Mesenchymal stem cell (in vitro differentiated cells and primary cell): ENCODE results near the gene PNPLA1.

Experiments
- DNase-seq: peaks from one replicate; pipeline ENCODE4 v3.0.0-alpha.2; 2013
- H2AFZ ChIP-seq: one replicate; pipeline ENCODE4 v1.6.1; 2013; ENCODE audit warnings: low read depth, mild to moderate bottlenecking, control low read depth, inconsistent platforms, low read length, moderate library complexity
- H2AK5ac ChIP-seq: 2 replicates; pipeline ENCODE4 v1.6.1; 2013; ENCODE audit warnings: low read length, moderate library complexity, mild to moderate bottlenecking, inconsistent platforms; ENCODE audit not compliant: severe bottlenecking
- H2BK120ac ChIP-seq: one replicate; pipeline ENCODE4 v1.6.1; 2013; ENCODE audit warnings: low read depth, mild to moderate bottlenecking, inconsistent platforms, low read length, moderate library complexity
- H2BK12ac ChIP-seq, 2 experiments: one replicate each; pipeline ENCODE4 v1.6.1; 2013; ENCODE audit warnings: inconsistent platforms in 2 of 2, low read length in 2 of 2, mild to moderate bottlenecking in 2 of 2, moderate library complexity in 2 of 2, control low read depth in 1 of 2
- H2BK15ac ChIP-seq: one replicate; pipeline ENCODE4 v1.6.1; 2013; ENCODE audit warnings: mild to moderate bottlenecking, low read depth, inconsistent platforms; ENCODE audit not compliant: poor library complexity, severe bottlenecking
- H2BK5ac ChIP-seq: 2 replicates; pipeline ENCODE4 v1.6.1; 2013; ENCODE audit warnings: low read depth, mild to moderate bottlenecking, low read length, control low read depth, inconsistent platforms; ENCODE audit not compliant: poor library complexity, severe bottlenecking
- H3K14ac ChIP-seq, 2 experiments: one replicate each; pipeline ENCODE4 v1.6.1; 2013; ENCODE audit warnings: inconsistent platforms in 2 of 2, low read length in 2 of 2, control low read depth in 1 of 2, mild to moderate bottlenecking in 1 of 2, moderate library complexity in 1 of 2
- H3K18ac ChIP-seq, 2 experiments: one replicate each; pipeline ENCODE4 v1.6.1; 2013; ENCODE audit warnings: inconsistent platforms in 2 of 2, low read length in 2 of 2, control low read depth in 1 of 2, low read depth in 1 of 2, mild to moderate bottlenecking in 1 of 2
- H3K23ac ChIP-seq, 2 experiments: one replicate each; pipeline ENCODE4 v1.6.1; 2013; ENCODE audit warnings: inconsistent platforms in 2 of 2, low read length in 2 of 2, mild to moderate bottlenecking in 2 of 2, moderate library complexity in 2 of 2, control low read depth in 1 of 2
- H3K27ac ChIP-seq: 2 replicates; pipeline ENCODE4 v1.5.1; 2013; ENCODE audit warnings: mild to moderate bottlenecking, moderate library complexity, low read length, control low read depth, inconsistent platforms; ENCODE audit not compliant: poor library complexity, severe bottlenecking
- H3K27me3 ChIP-seq, 2 experiments: 2 replicates each; pipeline versions ENCODE4 v1.6.1 to v1.7.0; 2013; ENCODE audit warnings: low read length in 2 of 2, mild to moderate bottlenecking in 2 of 2, moderate library complexity in 2 of 2, control low read depth in 1 of 2, inconsistent platforms in 1 of 2; ENCODE audit not compliant: control insufficient read depth in 1 of 2, insufficient read depth in 1 of 2
- H3K36me3 ChIP-seq, 2 experiments: 2 replicates each; pipeline versions ENCODE4 v1.6.1 to v1.7.0; 2013; ENCODE audit warnings: low read length in 2 of 2, control low read depth in 1 of 2, inconsistent platforms in 1 of 2, low read depth in 1 of 2, mild to moderate bottlenecking in 1 of 2; ENCODE audit not compliant: insufficient read depth in 2 of 2, control insufficient read depth in 1 of 2
- H3K4ac ChIP-seq, 2 experiments: one replicate each; pipeline ENCODE4 v1.6.1; 2013; ENCODE audit warnings: inconsistent platforms in 2 of 2, low read length in 2 of 2, mild to moderate bottlenecking in 2 of 2, moderate library complexity in 2 of 2, control low read depth in 1 of 2, low read depth in 1 of 2
- H3K4me1 ChIP-seq: 2 replicates; pipeline ENCODE4 v1.6.1; 2013; ENCODE audit warnings: low read depth, low read length, control low read depth; ENCODE audit not compliant: control insufficient read depth, insufficient read depth
- H3K4me2 ChIP-seq: 2 replicates; pipeline ENCODE4 v1.6.1; 2013; ENCODE audit warnings: low read length, mild to moderate bottlenecking, inconsistent platforms; ENCODE audit not compliant: poor library complexity, severe bottlenecking
- H3K4me3 ChIP-seq, 2 experiments: 2 replicates each; pipeline versions ENCODE4 v1.5.1 to v1.7.0; 2013; ENCODE audit warnings: low read length in 2 of 2, mild to moderate bottlenecking in 2 of 2, control low read depth in 1 of 2, low read depth in 1 of 2; ENCODE audit not compliant: insufficient read depth in 1 of 2
- H3K79me1 ChIP-seq: replicated peaks from 2 replicates; pipeline ENCODE4 v1.6.1; 2013; ENCODE audit warnings: mild to moderate bottlenecking, control low read depth, low read length, inconsistent platforms; ENCODE audit not compliant: poor library complexity, severe bottlenecking
- H3K9ac ChIP-seq: 2 replicates; pipeline ENCODE4 v1.7.0; 2013; ENCODE audit warnings: mild to moderate bottlenecking, low read length, moderate library complexity
- H3K9me3 ChIP-seq: 2 replicates; pipeline ENCODE4 v1.7.0; 2013; ENCODE audit warnings: mild to moderate bottlenecking, low read length; ENCODE audit not compliant: control insufficient read depth
- H4K8ac ChIP-seq: one replicate; pipeline ENCODE4 v1.6.1; 2013; ENCODE audit warnings: inconsistent platforms, mild to moderate bottlenecking, low read length, moderate library complexity
- H4K91ac ChIP-seq: one replicate; pipeline ENCODE4 v1.6.1; 2013; ENCODE audit warnings: mild to moderate bottlenecking, low read length, inconsistent platforms
- WGBS: methylation state at CpG from one replicate; pipeline ENCODE4 v1.1.7; 2013; ENCODE audit warnings: mixed read lengths; 5-methylcytosine and 5-hydroxymethylcytosine counted together

PNPLA1 gene

DNA sequence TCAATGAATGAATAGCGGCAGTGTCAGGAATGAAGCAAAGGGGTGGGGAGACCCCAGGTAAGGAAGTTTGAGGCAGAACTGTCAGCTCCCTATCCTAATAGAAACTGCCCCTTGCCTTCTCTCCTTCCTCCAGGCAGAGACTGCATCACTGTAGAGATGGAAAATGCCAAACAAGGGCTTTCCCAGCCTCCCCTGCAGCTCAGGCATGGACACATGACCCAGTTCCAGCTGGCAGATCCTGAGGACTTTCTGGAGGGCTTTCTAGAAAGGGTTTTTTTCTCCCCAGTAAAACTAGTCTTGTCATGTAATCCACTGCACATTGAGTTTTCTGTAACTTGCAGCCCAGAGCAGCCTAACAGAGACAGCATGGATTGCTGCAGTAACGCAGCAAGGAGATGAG lies 17.9 kb upstream of the PNPLA1 start:
- no peak overlapping the region for H3K23ac ChIP-seq
- no peak overlapping the region for H3K4me3 ChIP-seq
- H2BK120ac ChIP-seq = no peak overlapping the region
- H3K14ac ChIP-seq = no peak overlapping the region
- no peak overlapping the region for H2AFZ ChIP-seq
- H3K4ac ChIP-seq = no peak overlapping the region
- no peak overlapping the region for H4K91ac ChIP-seq
- no peak overlapping the region for H4K8ac ChIP-seq
- H3K9ac ChIP-seq = no peak overlapping the region
- H3K9me3 ChIP-seq = no peaks in the 10 kb centered on the region
- no peak overlapping the region for H3K4me2 ChIP-seq
- H3K18ac ChIP-seq = no peak overlapping the region
- H3K79me1 ChIP-seq = no peaks in the 10 kb centered on the region
- H2BK5ac ChIP-seq = no peak overlapping the region
- no peak overlapping the region for H3K27ac ChIP-seq
- 93% methylated on average over 2 of the region's 2 CpGs for WGBS
- no peak overlapping the region for H2AK5ac ChIP-seq
- H2BK15ac ChIP-seq = no peak overlapping the region
- H2BK12ac ChIP-seq = no peak overlapping the region
- DNase-seq = no peak
- peaks cover 5% of the 10 kb centered on the region for H3K4me1 ChIP-seq
- H3K36me3 ChIP-seq = no peaks in the 10 kb centered on the region
- H3K27me3 ChIP-seq = peaks cover 0 to 4% of the 10 kb centered on the region in 2 experiments

DNA sequence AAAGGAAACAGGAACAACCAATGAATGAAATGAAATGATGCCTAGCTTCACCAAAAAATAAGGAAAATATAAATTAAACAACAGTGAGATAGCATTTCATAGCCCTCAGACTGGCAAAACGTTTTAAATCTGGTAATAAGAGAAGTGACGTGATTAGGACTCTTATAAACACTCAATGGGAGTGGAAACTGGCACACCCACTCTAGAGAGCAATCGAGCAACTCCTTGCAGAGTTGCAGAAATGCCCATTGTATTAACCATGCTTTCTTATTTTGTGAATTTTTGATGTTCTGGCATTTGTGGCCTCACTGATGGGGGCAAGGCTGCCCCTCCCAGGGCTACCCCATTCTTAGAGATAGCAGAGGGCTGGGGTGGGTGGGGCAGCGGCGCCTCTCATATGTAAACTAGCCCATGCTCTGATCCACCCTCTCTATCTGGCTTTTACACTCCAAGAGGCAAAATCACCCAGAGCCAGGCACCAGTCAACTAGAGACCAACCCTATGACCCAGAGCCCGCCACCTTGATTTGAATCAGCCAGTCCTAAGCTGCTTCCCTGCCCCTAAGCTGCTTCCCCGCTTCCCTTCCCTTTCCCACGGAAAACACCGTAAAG lies 6.4 kb upstream of the PNPLA1 start:
- no peak for DNase-seq
- no peak overlapping the region for H2BK12ac ChIP-seq
- H3K18ac ChIP-seq = no peak overlapping the region
- H3K27ac ChIP-seq = no peak overlapping the region
- H3K4me2 ChIP-seq = no peak overlapping the region
- no peaks in the 10 kb centered on the region for H3K36me3 ChIP-seq
- H4K8ac ChIP-seq = no peak overlapping the region
- no peak overlapping the region for H3K4ac ChIP-seq
- no peak overlapping the region for H2BK120ac ChIP-seq
- no peak overlapping the region for H3K4me3 ChIP-seq
- H2BK5ac ChIP-seq = no peak overlapping the region
- H3K14ac ChIP-seq = no peak overlapping the region
- no peaks in the 10 kb centered on the region for H3K79me1 ChIP-seq
- peaks cover 10 to 30% of the 10 kb centered on the region in 2 experiments for H3K27me3 ChIP-seq
- H2AK5ac ChIP-seq = no peak overlapping the region
- H3K9ac ChIP-seq = no peak overlapping the region
- peaks cover 1% of the 10 kb centered on the region for H3K4me1 ChIP-seq
- no peak overlapping the region for H2AFZ ChIP-seq
- no peak overlapping the region for H3K23ac ChIP-seq
- peaks cover 11% of the 10 kb centered on the region for H3K9me3 ChIP-seq
- H4K91ac ChIP-seq = no peak overlapping the region
- 72% methylated on average over 9 of the region's 9 CpGs for WGBS
- no peak overlapping the region for H2BK15ac ChIP-seq

DNA sequence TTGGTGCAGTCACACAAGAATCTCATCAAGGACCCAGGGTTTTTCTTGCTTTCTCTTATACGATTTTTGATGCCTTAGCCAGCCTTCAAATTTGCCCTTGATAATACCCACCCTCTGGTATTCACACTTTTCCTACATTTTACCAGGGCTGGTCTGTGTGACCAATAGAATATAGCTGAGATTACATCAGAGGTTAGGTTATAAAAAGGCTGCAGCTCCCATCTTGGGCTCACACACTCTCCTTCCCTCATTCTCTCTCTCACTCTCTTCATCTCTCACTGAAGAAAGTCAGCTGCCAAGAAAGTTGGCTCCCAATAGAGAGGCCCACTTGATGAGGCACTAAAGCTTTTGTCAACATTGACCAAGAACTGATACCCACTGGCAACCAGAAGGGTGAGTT lies 4.1 kb upstream of the PNPLA1 start:
- Histone ChIP-seq H3K4me1 (peaks cover 1% of the 10 kb centered on the region), H2BK15ac (no peak overlapping the region), H4K8ac (no peak overlapping the region), H3K79me1 (no peaks in the 10 kb centered on the region), H2BK5ac (no peak overlapping the region), H3K4me2 (no peak overlapping the region), H4K91ac (no peak overlapping the region), H3K23ac (no peak overlapping the region), H3K18ac (no peak overlapping the region), H2BK12ac (no peak overlapping the region), H3K4ac (no peak overlapping the region), H3K14ac (no peak overlapping the region), H3K4me3 (no peak overlapping the region), H3K36me3 (no peaks in the 10 kb centered on the region), H2AFZ (no peak overlapping the region), H3K9ac (no peak overlapping the region), H2BK120ac (no peak overlapping the region), H3K9me3 (peaks cover 11% of the 10 kb centered on the region), H3K27ac (no peak overlapping the region), H3K27me3 (peaks cover 26 to 44% of the 10 kb centered on the region in 2 experiments), H2AK5ac (no peak overlapping the region)
- no CpG with 5 or more reads among the region's 1 CpG for WGBS
- no peak for DNase-seq

DNA sequence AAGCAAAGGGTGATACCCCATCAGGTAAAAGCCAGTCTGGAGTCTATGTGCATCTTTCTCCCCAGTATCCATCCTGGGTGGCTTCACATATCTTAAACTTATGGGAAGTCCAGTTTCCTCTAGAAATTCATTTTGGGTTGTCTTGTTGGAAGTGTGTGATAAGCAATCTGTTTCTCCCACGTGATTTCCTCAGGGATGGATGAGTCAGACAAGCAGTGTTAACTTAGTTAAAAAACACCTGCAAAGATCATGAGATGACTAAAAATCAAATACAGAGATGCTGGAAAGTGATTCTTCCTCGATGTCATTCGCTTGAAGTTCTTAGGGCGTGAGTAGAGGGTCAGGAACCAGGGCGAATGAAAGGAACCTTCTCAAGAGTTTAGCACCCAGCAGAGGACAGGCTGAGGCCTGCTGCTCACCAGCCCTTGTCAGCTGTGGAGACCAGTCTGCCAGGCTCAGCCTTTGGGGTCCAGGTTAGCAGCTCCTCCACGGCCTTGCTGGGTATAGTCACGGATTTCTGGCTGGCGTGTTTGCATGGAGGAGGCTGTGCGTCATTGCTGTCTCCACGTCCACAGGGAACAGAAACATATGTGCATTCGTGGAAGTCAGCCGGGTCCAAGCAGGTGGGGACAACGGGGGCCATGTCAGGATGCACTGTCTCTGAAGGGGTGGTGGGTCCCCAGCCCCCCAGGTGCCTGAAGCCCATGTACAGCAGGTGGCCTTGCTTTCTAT lies 2.8 kb upstream of the PNPLA1 start:
- DNase-seq = no peak

More for the DNA sequence above, 2.8 kb upstream of the PNPLA1 start:
- Histone ChIP-seq H2BK5ac (no peak overlapping the region), H3K4me3 (no peak overlapping the region), H3K4me1 (peaks cover 1% of the 10 kb centered on the region), H3K9me3 (peaks cover 11% of the 10 kb centered on the region), H3K79me1 (no peaks in the 10 kb centered on the region), H2BK15ac (no peak overlapping the region), H3K23ac (no peak overlapping the region), H2BK12ac (no peak overlapping the region), H3K36me3 (no peaks in the 10 kb centered on the region), H3K4me2 (no peak overlapping the region), H3K18ac (no peak overlapping the region), H2AK5ac (no peak overlapping the region), H3K27ac (no peak overlapping the region), H3K14ac (no peak overlapping the region), H4K8ac (no peak overlapping the region), H3K27me3 (peaks cover 40 to 45% of the 10 kb centered on the region in 2 experiments), H3K4ac (no peak overlapping the region), H3K9ac (no peak overlapping the region), H2BK120ac (no peak overlapping the region), H4K91ac (no peak overlapping the region), H2AFZ (no peak overlapping the region)
- WGBS = 90% methylated on average over 13 of the region's 13 CpGs
